HG02938 (cell line): ENCODE measurements around the gene MAP4K4.
A peak's percentile ranks its signal among the peaks of the same experiment; 100 is the strongest.

Experiments
- ATAC-seq: cut with Tn5 transposase; IDR thresholded peaks from one replicate; pipeline ENCODE4 v1.9.1; 2021; ENCODE audit warnings: mild to moderate bottlenecking, moderate library complexity; ENCODE audit not compliant: unreplicated experiment

The MAP4K4 gene

DNA sequence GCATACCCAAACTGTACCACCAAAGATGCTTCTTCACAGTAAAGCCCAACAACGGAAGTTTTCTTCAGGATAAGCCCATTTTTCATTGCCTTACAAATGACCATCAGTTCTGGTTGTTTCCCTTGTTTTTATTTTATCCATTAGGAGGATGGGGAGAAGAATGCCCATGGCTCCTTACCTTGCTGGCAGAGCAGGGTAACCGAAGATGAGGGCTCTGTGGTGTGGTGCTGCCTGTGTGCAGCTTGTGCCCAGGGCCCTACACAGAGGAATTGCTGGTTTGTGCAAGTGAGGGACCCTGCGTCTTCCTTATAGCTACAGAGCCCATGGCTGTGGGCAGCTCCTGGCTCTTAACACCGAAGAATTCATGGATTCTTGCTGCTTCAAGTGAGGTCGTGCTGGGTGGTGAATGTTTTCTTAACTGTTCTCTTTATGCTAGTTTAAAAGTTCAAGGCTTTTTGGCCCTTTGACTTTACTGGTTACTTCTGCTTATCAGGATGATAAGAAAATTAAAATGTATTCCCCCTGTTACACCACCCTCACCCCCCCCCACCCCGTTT is 110.6 kb downstream of the MAP4K4 start:
- ATAC-seq: no peak

DNA sequence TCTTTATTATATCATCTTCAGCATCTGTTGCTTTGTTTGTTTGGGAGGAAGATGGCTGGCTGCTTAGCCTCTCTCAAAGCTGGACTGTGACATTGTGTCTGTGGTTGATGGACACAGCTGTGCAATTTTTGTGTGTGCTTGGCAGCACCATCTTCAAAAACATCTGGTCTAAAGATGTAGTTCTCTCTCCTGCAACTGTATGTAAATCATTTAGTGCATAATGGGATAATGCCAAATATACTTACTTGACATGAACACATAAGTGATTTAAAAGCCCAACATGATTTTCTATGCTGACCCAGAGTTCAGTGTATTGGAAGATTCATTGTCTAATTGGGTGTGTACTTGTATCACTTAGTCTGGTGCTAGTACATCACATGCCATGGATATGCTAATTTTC is 112.2 kb downstream of the MAP4K4 start:
- ATAC-seq: no peak

DNA sequence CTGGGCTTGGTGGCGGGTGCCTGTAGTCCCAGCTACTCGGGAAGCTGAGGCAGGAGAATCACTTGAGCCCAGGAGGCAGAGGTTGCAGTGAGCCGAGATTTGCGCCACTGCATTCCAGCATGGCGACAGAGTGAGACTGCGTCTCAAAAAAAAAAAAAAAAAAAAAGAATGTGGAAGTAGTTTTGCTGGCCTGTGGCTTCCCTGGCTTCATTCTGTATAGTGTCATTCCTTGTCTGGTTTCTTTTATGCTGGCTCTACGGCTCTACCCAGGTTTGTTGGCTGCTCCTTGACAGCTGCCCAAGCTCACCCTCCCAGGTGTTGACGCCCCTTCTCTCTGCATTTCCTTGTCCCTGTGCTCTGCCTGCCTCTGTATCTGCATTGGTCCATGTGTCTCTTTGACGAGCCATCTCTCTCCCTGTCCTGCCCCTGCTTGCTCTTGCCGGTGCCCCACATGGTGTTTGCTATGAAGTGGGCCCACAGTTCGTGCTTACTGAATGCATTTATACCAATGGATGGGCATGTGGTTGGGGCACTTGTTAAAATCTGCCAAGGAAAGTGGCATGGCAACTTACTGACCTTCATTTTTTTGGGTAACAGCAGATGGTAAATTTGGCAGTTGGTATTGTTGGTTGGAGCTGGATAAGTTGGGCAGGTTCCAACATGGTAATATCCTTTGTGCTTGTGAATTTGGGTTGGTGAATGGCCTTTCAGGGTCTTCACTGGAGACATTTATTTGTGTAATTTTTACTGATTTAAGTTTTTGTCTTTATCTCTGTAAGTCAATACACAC is 113.9 kb downstream of the MAP4K4 start:
- ATAC-seq: no peak

DNA sequence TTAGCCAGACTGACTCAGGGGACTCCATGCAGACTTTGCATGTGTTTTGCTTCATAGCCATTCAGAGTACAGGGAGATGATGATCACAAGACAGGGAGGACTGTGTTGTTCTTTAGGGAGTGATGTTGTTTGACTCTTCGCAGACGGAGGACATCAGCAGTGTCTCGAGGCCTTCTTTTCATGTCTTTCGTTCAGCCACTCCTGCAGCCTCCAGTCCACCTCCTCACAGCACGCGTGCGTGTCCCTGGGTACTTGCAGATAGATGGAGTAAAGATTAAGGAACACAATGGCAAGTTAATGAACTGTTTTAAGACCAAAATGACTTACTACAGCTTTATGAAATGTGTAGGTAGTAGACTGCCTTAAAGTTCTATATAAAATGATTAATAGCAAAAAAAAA is 114.7 kb downstream of the MAP4K4 start:
- no peak for ATAC-seq

DNA sequence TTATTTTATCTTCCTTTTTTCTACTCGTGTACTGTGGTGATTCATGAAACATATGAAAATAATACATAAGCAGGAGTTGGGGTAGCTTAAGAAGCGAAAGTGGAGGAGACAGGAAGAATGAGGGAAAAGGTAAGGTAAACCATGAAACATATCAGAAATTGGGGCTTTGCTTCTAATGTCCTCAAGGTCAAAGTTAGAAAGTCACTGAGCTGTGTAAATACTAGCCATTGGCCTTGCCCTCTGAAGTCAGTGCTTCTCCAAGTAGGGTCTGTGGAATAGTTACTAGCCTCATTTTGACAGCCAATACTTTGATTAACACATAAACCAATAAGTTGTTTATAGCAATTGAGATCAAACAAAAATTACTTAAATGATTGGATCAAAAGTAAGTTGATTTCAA is 117.2 kb downstream of the MAP4K4 start:
- no peak for ATAC-seq

DNA sequence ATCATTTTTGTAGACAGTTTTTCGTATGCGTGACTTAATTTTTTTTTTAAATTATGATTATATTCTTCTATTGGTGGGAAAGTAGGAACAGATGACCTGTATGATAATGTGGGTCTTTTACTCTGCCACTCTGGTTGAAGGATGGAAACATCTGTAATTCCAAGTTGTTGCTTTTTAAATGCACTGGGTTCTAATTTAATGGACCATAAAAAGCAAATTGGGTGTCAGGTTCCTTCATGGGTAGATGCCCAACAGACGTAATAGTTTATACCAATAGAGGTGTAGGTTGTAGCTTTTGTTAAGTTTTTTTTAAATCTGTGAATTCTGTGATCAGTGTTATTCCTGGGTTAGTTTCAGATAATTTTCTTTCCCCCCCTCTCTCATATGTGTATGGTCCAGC is 117.6 kb downstream of the MAP4K4 start:
- ATAC-seq: no peak

DNA sequence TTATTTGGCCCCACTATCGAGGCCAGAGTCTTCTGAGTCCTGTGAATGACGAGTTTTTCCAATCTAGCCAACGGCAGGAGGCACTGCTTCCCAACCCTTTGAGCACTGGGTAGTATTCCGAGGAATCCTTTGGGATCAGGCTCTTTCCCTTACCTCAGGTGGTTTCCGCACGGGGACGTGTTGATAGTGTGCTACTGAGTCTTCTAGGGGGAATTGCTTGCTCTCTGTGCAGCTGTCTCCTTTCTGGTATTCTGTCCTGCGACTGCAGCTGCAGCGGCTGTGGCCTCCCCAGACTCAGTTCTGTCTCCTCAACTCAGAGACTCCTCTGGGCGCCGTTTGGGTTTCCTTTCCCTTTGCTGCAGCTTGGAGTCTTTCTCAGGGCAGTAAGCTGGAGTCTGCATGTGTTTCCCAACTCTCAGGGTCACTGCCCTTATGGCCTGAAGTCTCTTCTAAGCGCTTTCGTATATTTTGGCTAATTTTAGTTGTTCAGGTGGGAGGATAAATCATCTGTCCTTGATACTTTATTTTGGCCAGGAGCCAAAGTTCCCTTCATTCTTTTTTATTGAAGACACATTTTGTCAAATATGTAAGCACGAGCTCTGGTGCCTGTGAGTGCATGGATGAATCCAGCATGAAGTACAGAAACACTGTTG is 118.4 kb downstream of the MAP4K4 start:
- no peak for ATAC-seq

DNA sequence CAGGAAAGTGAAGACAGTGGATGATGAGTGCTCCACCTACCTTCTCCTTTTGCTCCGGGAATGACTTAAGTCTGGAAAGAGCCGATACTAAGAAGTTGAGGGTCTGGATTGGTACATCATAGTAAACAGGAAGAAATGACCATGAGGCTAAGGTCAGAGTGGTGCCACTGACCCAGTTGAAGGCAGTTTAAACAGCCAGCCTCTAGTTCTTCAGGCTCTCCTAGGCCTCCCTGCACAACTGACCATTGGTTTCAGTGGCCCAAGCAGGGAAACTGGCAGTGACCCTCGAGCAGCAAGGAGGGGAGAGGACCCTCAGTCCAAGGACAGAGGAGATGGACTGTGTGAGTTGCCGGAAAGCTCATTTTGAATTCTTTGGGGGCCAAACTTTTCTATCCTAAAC is 119.1 kb downstream of the MAP4K4 start:
- no peak for ATAC-seq

DNA sequence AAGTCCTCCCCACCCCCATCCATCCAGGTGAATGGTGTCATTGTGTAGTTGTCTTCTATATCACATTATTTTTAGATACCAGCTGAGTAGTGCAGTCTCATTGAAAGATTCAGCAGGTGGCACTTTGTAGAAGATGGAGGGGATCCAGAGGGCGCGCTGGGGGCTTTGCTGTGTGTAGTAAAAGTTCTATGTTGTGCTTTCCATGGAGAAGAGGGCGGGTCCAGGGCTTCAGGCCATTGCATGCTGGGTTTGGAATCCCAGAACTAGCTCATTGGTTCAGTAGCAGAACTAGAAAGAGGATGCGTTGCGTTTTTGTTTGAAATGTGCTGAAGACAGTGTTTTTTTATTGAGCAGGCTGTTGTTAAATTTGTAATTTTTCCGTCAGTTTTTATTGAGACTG is 120.0 kb downstream of the MAP4K4 start:
- ATAC-seq: no peak

DNA sequence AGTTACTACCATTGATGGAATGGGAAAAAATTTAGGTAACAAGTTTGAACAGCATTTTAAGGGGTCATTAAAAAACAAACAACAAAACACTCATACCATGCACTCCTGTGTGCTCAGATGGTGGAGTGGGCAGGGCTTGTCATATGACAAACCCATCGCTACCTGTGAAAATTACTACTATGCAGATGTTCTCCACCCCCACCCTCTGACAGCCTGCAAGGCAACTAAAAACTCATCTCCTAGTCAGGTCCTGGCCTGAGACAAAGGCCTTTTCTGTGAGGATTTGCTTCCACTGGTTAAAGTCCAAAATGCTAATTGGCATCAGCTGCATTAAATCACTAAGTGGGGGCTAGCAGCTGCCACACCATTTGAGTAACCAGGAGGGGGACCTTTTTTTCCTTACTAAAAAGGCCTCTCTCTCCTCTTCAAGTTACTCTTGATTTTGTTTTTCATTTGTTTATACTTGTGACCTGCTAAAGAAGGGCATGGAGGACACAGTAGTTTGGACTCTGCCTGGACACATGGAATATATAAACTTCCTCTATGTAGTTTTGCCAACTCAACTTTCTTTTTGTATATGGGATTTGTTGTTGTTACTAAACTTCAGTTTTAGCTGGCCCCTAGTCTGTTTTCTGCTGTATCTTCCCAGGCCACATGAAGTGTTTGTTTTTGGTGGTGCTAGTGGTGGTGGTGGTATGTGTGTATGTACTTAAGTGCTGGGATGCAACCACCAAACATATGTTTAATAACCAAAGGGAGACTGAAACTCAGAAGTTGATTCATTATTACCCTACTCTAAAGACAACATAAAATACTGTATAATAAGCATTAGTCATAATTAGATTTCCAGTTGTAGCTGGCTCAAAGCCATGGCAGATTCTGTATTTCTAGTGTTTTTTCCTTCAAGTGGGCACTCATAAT is 121.3 kb downstream of the MAP4K4 start:
- ATAC-seq: no peak

DNA sequence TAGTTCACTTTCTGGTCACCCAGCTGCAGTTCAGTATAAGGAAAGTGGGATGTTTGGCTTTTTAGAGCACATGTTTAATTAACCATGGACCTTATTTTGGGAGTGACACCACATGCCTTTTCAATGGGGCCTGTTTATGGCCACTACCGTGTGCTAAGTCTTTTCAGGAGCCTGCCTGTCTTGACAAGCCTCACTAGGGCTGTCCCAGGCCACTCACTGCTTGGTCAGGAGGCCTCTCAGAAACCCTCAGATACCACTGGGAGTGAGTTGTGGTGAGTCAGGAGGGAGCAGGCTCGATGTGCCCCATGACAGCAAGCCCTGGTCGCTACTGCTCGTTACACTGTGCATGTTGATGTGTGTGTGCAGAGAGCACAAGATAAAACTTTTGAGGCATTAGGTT is 123.0 kb downstream of the MAP4K4 start:
- ATAC-seq: no peak

DNA sequence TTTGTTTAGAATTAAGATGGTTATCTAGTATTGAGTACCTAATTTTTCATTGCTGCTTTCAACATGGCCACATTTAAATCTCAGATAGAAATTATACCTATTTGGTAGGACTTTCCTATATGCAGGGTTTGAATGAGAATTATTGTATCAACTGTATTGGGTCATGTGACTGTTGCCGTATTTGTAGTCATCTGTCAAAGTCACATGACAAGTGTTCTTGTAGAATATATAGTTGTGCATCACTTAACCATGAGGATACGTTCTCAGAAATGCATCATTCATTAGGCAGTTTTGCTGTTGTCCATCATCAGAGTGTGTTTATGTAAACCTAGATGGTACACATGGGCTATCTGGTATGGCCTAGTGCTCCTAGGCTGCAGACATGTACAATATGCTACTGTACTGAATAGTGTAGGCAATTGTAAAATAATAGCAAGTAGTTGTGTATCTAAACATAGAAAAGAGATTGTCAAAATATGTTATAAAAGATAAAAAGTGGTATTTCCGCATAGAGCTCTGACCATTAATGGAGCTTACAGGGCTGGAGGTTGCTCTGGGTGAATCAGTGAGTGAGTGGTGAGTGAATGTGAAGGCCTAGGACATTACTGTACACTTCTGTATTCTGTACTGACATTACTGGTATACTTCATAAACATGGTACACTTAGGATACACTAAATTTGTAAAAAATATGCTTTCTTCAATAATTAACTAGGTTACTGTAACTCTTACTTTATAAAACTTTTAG is 123.7 kb downstream of the MAP4K4 start:
- no peak for ATAC-seq

DNA sequence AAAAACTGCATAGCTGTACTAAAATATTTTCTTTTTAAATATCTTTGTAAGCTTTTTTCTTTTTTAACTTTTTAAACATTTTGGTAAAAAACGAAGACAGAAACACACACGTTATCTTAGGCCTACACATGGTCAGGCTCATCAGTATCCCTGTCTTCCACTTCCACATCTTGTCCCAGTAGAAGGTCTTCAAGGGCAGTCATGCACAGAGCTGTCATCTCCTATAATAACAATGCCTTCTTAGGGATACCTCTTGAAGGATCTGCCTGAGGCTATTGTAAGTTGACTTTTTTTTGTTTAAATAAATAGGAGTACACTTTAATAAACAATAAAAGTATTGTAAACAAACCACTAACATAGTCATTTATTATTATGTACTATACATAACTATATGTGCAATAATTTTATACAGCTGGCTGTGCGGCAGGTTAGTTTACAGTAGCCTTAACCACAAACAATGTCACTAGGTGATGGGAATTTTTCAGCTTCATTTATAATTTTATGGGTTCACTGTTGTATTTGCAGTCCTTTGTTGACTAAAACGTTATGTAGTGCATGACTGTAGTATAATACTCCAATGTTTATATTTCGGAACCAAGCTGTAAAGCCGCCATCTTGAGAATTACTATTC is 124.4 kb downstream of the MAP4K4 start:
- no peak for ATAC-seq

DNA sequence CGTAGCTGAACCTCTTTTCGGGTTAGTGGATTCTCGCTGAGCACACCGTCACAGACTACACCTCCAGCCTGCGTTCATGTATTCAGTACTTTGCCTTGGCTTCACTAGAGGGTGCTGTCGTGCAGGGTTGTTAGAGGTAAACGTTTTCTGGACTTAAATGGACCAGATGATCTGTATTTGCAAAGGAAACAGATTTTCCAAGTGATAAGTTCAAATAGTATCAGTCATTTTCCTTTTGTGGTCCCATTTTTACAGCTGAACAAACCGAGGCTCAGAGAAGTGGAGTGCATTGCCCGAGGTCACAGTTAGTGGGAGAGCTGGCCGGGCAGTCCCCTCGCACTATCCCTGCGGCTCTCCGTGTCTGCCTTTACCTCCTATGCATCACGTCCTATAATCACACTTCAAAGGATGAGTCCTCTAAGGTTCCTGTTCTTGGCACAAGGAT is 125.9 kb downstream of the MAP4K4 start:
- ATAC-seq: peak; percentile 65

DNA sequence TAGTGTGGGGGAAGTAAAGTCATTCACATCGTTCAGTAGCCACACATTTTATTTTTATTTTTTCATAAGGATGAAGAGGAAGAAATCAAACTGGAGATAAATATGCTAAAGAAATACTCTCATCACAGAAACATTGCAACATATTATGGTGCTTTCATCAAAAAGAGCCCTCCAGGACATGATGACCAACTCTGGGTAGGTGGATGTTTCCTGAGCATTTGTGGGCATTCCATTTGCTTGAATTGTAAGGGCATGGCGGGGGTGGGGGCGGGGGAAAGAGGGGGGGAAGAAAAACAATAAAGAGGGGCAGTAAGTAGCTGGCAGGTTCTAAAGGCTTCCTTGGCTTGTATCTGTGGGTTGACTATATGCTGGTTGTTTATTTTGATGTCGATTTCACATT is 126.4 kb downstream of the MAP4K4 start:
- no peak for ATAC-seq

DNA sequence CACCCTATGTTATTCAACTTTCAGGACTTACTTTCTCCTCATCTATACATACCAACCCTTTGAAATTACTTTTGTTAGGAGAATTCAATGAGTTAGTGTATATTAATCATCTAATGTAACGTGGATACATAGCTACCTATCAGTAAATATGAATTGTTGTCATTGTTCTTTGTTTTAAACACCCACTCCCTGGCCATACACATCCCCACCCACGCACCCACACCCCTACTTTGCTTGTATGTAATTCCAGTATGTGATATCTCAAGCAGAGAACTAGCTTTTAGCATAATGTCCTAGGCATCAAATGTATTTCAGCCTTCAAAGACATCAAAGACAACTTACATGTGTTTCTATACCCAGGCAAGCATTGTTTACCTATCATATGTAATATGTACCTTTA is 129.2 kb downstream of the MAP4K4 start:
- no peak for ATAC-seq

DNA sequence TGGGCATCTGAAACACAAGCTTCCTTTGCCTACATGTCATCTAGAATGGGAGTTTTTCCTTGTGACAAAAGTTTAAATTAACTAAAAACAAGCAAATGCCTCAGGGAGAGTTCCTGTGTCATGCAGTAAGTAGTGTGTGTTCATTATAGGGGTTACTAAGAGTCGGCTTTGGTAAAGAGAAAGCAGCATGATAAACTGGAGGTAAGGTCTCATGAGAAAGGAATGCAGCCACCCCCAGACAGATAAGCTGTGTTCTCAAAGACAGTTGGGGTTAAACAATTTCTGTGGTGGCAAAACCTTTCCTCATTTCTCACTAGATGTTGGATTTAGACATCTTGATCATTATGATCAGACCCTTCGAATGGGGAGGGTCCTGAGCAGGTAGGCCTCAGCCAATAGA is 129.7 kb downstream of the MAP4K4 start:
- ATAC-seq: no peak

DNA sequence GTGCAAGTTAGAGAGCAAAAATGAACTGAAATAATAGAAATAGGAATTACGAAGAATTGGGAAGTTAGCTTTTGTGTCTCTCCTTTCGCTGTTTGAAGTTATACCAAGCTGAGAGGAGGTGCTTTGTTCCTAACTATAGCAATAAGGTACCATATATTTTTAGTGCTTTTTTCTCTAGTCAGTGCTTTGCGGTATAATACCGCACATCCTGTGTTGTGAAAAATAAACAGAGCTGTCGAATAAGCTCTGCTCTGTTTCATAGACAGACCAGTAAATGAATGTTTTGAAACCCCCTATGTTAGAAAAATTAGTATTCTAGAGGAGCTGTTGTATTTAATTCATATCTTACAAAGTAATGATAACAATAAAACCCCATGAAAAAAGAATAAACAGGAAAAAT is 130.8 kb downstream of the MAP4K4 start:
- ATAC-seq: no peak

DNA sequence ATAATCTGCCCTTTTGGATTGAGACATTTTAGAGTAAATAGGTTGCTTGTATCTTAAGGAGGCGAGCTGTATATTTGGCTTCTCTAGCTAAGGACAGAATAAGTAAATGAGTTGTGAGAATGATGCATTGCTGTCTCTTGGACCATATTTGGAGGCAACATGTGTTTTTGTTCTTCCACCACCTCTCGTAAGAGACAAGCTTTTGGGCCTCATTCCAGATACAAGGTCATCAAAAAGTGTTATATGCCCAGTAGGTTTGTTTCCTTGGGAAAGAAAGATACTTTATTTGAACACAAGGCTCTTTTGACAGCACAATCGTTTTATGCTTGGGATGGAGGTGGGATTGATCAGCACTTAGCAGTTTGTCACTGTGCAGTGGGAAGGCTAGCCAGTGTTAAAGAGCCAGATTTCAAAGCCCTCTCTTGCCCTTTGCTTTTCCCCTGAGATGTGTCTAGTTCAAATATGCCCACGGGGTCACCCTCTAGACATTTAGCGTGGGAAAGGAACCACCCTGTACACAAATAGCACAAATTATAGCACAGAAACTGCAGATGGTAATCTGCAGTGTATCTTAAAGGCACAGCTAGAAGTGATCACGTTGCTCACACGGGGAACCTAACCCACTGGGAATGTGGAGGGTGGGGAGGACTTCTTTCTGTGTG is 131.3 kb downstream of the MAP4K4 start:
- no peak for ATAC-seq

DNA sequence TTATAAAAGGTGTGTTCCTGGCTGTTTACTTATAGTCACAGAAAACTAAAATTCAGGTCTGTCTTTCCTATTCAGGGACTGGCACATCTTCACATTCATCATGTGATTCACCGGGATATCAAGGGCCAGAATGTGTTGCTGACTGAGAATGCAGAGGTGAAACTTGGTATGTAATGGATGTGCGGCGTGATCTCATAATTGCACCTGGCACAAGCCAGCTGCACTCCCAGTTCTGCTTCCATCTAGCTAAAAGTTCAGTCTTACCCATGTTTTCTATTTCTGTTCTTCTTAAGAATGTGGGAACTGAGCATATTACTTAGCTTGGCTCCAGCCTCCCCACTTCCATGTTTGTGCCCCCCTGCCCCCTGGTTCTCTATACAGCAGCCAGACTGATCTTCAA is 131.9 kb downstream of the MAP4K4 start:
- ATAC-seq: no peak
